HAP-1 (cell line): ENCODE results near the gene B3GNT8.
"Not testable (repeated sequence)": the region's sequence is repeated elsewhere in the genome, so short reads cannot be mapped to it uniquely, and the experiment has no call there.

Source experiments
- DNase-seq, 2 experiments: peaks; one replicate each; pipeline ENCODE4 v3.0.0-alpha.2; 2016 to 2020; ENCODE audit warnings: low spot score in 2 of 2
- H3K27me3 ChIP-seq: fragments of 250-450 bp; sonication (Bioruptor Pico); 2 replicates; pipeline ENCODE4 v1.5.1; 2020; ENCODE audit warnings: low read depth, mild to moderate bottlenecking, moderate library complexity
- H3K36me3 ChIP-seq: fragments of 250-450 bp; sonication (Bioruptor Pico); replicated peaks from 2 replicates; pipeline ENCODE4 v1.5.1; 2020; ENCODE audit warnings: mild to moderate bottlenecking
- H3K4me1 ChIP-seq: fragments of 250-450 bp; sonication (Bioruptor Pico); 2 replicates; pipeline ENCODE4 v1.5.1; 2020; ENCODE audit warnings: mild to moderate bottlenecking
- H3K4me3 ChIP-seq: fragments of 250-450 bp; sonication (Bioruptor Pico); 2 replicates; pipeline ENCODE4 v1.5.1; 2020; ENCODE audit warnings: mild to moderate bottlenecking, moderate library complexity
- H3K9me3 ChIP-seq: fragments of 250-450 bp; sonication (Bioruptor Pico); 2 replicates; pipeline ENCODE4 v1.5.1; 2020; ENCODE audit warnings: mild to moderate bottlenecking, moderate library complexity
- in situ Hi-C: fragments of 300-500 bp; cut with MboI; formaldehyde crosslinking; loops from 3 replicates; pipeline ENCODE4 v1.14.3; 2020; ENCODE audit warnings: low sequenced_read_pairs, inconsistent platforms, mixed read lengths

The B3GNT8 gene, protein sequence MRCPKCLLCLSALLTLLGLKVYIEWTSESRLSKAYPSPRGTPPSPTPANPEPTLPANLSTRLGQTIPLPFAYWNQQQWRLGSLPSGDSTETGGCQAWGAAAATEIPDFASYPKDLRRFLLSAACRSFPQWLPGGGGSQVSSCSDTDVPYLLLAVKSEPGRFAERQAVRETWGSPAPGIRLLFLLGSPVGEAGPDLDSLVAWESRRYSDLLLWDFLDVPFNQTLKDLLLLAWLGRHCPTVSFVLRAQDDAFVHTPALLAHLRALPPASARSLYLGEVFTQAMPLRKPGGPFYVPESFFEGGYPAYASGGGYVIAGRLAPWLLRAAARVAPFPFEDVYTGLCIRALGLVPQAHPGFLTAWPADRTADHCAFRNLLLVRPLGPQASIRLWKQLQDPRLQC

DNA sequence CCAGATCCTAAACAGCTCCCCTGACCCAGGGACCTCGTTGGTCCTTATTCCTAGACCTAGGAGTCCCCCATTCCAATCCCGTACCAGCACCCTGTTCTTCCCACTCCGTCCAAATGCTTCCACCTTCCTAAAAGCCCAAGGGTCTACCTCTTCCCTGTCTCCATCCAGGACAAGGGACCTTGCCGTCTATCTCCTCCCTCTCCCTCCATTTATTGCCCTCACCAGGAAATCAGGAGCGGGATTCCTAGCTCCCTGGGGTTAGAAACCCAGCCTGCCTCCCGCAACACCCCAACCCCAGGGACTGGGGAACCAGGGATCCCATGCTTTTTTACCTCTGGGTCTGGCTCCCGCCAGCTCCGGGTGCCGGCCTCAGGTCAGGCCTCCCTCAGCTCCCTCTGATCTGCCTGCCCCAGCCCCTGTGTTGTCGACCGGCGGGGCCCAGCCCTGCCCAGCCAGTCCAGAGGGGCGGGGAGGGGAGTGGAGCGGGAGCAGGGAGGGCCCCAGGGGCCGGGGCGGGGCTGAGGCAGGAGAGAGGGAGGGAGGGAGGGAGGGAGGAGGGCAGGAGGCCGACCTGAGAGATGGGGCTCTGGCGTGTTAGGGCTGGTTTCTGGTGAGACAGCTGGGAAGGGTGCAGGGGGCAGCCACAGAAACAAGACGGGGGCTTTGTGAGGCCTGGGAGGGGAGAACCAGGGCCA is at the start of gene B3GNT8:
Gene B3GNT8, minus strand, starts transcription at position 423 of the 695 bp plus-strand sequence. CDS start 596 bp downstream, outside the sequence.
- DNase-seq: peak; percentile 48 to 87
- Histone ChIP-seq H3K9me3 (no peaks in the 10 kb centered on the region), H3K4me1 (peaks cover 3% of the 10 kb centered on the region; the same call in 1 of the 2 replicates), H3K36me3 (peaks cover 10% of the 10 kb centered on the region; the same call in 1 of the 2 replicates), H3K27me3 (no peaks in the 10 kb centered on the region), H3K4me3 (no peak within 1 kb of the TSS)
- in situ Hi-C loops: no loop called here

DNA sequence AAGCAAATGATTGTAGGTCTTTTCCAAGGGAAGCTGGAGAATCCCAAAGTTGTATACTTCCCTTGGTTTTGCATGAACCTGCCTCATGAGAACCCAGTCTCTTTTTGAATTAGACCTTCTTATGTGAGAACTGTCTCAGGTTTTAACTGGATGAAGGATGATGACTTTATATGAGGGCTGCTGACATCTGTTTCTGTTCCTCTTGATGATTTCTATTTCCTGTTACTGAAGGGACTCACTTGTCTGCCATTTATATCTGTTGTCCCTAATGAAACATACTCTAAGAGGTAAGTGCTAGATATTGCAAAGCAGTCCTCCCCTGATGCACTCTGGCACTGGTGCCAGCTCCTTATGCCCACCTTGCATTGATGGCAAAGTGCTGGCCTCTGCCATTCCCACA is 49.4 kb upstream of the B3GNT8 start:
- Histone ChIP-seq H3K36me3 (no peaks in the 10 kb centered on the region), H3K4me1 (no peaks in the 10 kb centered on the region), H3K4me3 (no peak overlapping the region), H3K9me3 (no peaks in the 10 kb centered on the region), H3K27me3 (0 out of 2 replicates have a peak, but pooled peaks cover 5% of the 10 kb centered on the region)
- no peak for DNase-seq
- in situ Hi-C loops: no loop called here

- H3K4me3 ChIP-seq, DNase-seq, in situ Hi-C loops, H3K36me3 ChIP-seq, H3K27me3 ChIP-seq, H3K9me3 ChIP-seq, H3K4me1 ChIP-seq: not testable (repeated sequence)
These were observed 36.4 kb upstream of the B3GNT8 start for GRCh38 chr19:41463257-41464256.

DNA sequence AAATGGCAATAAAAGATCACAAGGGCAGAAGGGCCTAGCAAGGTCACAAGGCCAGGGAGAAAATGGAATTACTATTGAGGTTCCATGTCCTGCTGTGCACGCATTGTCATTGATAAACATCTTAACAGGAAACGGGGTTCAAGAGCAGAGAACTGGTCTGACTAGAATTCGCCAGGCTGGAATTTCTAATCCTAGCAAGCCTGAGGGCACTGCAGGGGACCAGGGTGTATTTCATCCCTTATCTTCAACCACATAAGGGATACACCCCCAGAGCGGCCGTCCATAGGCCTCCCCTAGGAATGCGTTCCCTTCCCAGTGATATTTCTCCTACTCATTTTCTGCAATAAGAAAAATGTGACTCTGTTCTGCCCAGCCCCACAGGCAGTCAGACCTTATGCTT is 35.3 kb upstream of the B3GNT8 start:
- no peak overlapping the region for H3K4me3 ChIP-seq
- no peaks in the 10 kb centered on the region for H3K4me1 ChIP-seq
- in situ Hi-C loops: no loop called here
- no peaks in the 10 kb centered on the region for H3K36me3 ChIP-seq
- H3K27me3 ChIP-seq: peaks cover 5% of the 10 kb centered on the region
- no peak for DNase-seq
- no peaks in the 10 kb centered on the region for H3K9me3 ChIP-seq

GRCh38 chr19:41457241-41457640 is 30.1 kb upstream of the B3GNT8 start:
- Histone ChIP-seq H3K9me3 (no peaks in the 10 kb centered on the region), H3K27me3 (peaks cover 8% of the 10 kb centered on the region), H3K4me3 (no peak overlapping the region), H3K4me1 (no peaks in the 10 kb centered on the region), H3K36me3 (no peaks in the 10 kb centered on the region)
- in situ Hi-C loops: no loop called here
- DNase-seq: no peak

- H3K4me1 ChIP-seq: no peaks in the 10 kb centered on the region
- DNase-seq: no peak
- peaks cover 8% of the 10 kb centered on the region for H3K27me3 ChIP-seq
- H3K36me3 ChIP-seq: no peaks in the 10 kb centered on the region
- in situ Hi-C loops: no loop called here
- no peak overlapping the region for H3K4me3 ChIP-seq
- no peaks in the 10 kb centered on the region for H3K9me3 ChIP-seq
These were observed 29.3 kb upstream of the B3GNT8 start for GRCh38 chr19:41456342-41456918.

DNA sequence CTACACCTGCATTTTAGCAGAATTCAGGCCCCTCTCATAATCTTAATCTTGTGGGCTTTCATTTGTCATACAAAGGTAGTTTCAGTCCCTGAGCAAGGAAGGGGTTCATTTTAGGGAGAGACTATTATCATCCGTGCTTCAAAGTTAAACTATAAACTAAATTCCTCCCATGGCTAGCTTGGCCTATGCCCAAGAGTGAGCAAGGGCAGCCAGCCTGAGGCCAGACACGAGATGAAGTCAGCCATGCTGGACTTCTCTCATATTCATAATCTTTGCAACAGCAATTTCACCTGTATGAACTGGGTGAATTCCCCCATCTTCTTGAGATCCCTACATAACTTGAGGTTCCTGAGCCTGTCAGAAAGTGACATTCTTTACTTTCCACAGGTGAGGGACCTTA is 28.8 kb upstream of the B3GNT8 start:
- DNase-seq: no peak
- Histone ChIP-seq H3K27me3 (peaks cover 6% of the 10 kb centered on the region), H3K36me3 (no peaks in the 10 kb centered on the region), H3K4me1 (no peaks in the 10 kb centered on the region), H3K4me3 (no peak overlapping the region), H3K9me3 (no peaks in the 10 kb centered on the region)
- in situ Hi-C loops: no loop called here

DNA sequence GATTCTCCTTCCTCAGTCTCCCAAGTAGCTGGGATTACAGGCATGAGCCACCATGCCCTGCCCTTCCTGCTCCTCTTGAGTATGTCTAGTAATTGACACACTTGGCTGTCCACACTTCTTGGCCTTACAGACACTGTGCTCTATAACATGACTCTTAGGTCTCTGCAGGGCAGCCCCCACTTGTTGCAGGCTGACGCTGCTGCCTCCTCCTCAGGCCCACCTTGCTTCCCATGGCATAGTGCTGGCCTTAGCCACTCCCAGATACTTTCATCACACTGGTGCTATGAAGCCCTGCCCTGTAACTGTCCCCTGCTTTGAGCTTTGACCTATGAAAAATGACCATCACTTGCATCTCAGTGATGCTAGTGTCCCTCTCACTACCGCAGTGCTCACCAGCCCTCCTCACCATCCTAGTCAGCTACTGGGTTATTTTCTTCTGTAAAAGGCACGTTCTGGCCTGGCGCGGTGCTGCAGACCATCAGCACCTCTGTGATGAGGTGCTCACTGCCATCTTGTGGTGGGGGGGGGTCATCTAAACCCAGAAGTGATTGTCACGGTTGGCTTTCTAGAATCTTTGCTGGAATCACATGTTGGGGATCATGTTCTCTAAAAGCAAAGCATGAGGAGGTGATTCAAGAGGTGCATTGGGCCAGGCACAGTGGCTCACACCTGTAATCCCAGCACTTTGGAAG is 25.6 kb upstream of the B3GNT8 start:
- Histone ChIP-seq H3K27me3 (peaks cover 6% of the 10 kb centered on the region), H3K4me3 (no peak overlapping the region), H3K4me1 (no peaks in the 10 kb centered on the region), H3K9me3 (no peaks in the 10 kb centered on the region), H3K36me3 (no peaks in the 10 kb centered on the region)
- in situ Hi-C loops: no loop called here
- no peak for DNase-seq

DNA sequence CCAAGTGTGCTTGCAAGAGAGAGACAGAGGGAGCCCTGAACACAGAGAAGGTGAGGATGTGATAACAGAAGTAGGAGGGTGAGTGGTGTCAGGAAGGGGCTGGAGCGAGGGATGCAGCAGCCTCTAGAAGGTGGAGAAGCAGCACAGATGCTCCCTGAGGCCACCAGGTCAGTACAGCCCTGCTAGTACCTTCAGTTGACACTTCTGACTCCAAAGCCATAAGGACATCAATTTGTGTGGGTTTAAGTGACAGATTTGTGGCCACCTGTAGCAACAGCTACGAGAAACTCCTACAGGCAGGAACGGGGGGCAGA is 22.6 kb upstream of the B3GNT8 start:
- H3K36me3 ChIP-seq: no peaks in the 10 kb centered on the region
- no peak for DNase-seq
- no peak overlapping the region for H3K4me3 ChIP-seq
- in situ Hi-C loops: loop anchor here (5.0 kb wide), 1 partner anchor 122 kb away; no protein-coding TSS in a partner anchor
- peaks cover 3% of the 10 kb centered on the region; the same call in 1 of the 2 replicates for H3K27me3 ChIP-seq
- H3K9me3 ChIP-seq: no peaks in the 10 kb centered on the region
- no peaks in the 10 kb centered on the region for H3K4me1 ChIP-seq

DNA sequence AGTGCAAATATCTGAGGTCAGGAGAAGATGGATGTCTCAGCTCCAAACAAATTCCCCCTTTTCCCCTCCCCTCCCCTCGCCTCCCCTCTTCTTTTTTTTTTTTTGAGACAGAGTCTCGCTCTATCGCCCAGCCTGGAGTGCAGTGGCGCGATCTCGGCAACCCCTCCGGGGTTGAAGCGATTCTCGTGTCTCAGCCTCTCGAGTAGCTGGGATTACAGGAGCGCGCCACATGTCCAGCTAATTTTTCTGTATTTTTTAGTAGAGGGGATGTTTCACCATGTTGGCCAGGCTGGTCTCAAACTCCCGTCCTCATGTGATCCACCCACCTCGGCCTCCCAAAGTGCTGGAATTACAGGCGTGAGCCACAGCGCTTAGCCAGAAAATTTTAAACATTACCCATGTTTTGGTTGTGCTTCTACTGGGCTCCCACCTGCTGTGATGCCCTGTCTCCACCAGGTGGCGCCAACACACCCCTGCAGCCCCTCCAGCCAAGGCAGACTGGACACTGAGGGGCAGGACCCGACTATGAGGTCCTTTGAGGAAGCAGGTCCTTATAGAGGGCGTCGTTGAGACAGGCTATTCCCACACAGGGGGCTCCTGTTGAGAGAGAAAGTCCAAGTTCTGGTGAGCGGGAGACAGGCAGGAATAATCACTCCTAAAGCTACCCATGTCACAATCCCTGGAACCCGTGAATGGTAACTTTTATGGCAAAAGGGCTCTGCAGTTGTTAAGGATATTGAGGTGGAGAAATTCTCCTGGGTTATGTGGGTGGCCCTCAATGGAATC is 22.1 kb upstream of the B3GNT8 start:
- H3K4me3 ChIP-seq: peak overlapping the region; percentile 22
- no peaks in the 10 kb centered on the region for H3K4me1 ChIP-seq
- peaks cover 3% of the 10 kb centered on the region; the same call in 1 of the 2 replicates for H3K27me3 ChIP-seq
- in situ Hi-C loops: loop anchor here (5.0 kb wide), 1 partner anchor 123 kb away; no protein-coding TSS in a partner anchor
- DNase-seq: peak; percentile 68 to 86
- no peaks in the 10 kb centered on the region for H3K9me3 ChIP-seq
- no peaks in the 10 kb centered on the region for H3K36me3 ChIP-seq

DNA sequence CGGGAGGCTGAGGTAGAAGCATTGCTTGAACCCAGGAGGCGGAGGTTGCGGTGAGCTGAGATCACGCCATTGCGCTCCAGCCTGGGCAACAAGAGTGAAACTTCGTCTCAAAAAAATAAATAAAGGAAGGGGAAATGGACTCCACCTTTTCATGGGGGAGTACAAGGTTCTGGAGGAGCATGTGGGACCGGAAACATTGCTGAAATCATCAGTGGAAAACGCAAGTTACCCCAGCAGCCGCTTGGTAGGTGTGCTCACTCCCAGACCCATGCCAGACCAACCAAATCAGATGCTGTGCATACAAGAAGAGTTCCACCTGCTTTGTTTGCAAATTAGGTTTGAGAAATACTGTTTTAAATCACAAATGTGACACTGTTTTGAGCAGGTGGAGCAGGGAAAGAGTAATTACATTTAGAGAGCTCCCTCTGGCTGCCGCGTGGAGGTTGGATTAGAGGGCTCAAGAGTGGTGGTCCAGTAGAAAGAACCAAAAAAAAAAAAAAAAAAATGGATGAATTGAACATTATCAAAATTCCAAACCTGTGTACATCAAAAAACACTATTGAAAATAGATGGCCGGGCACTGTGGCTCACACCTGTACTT is 20.7 kb upstream of the B3GNT8 start:
- DNase-seq: no peak
- Histone ChIP-seq H3K4me3 (no peak overlapping the region), H3K4me1 (no peaks in the 10 kb centered on the region), H3K36me3 (no peaks in the 10 kb centered on the region), H3K9me3 (no peaks in the 10 kb centered on the region), H3K27me3 (peaks cover 3% of the 10 kb centered on the region; the same call in 1 of the 2 replicates)
- in situ Hi-C loops: loop anchor here (5.0 kb wide), 1 partner anchor 124 kb away; no protein-coding TSS in a partner anchor

GRCh38 chr19:41445575-41445974 is 18.4 kb upstream of the B3GNT8 start:
- Histone ChIP-seq H3K36me3 (no peaks in the 10 kb centered on the region), H3K4me1 (no peaks in the 10 kb centered on the region), H3K4me3 (no peak overlapping the region), H3K27me3 (peaks cover 3% of the 10 kb centered on the region; the same call in 1 of the 2 replicates), H3K9me3 (no peaks in the 10 kb centered on the region)
- no peak for DNase-seq
- in situ Hi-C loops: loop anchor here (5.0 kb wide), 1 partner anchor 127 kb away; no protein-coding TSS in a partner anchor
